ENCODE measurements around the gene CCDC34.

The CCDC34 gene

GRCh38 chr11:27362749-27363575 is at the start of gene CCDC34:
Gene CCDC34 (minus strand): TSS chr11:27363215. CDS start chr11:27363194, 21 bp downstream.
- peak; percentile 86 for DNase-seq

- DNase-seq: no peak
Measured at GRCh38 chr11:27412192-27412691, 49.2 kb upstream of the CCDC34 start.

GRCh38 chr11:27411328-27411727 is 48.3 kb upstream of the CCDC34 start:
- no peak for DNase-seq

- no peak for DNase-seq
Measured at GRCh38 chr11:27410272-27410671, 47.3 kb upstream of the CCDC34 start.

- no peak for DNase-seq
Measured at GRCh38 chr11:27409742-27410141, 46.7 kb upstream of the CCDC34 start.

GRCh38 chr11:27409049-27409448 is 46.0 kb upstream of the CCDC34 start:
- DNase-seq: no peak

- no peak for DNase-seq
Measured at GRCh38 chr11:27408246-27408800, 45.3 kb upstream of the CCDC34 start.

GRCh38 chr11:27406498-27407354 is 43.7 kb upstream of the CCDC34 start:
- no peak for DNase-seq

- no peak for DNase-seq
Measured at GRCh38 chr11:27405134-27405533, 42.1 kb upstream of the CCDC34 start.

GRCh38 chr11:27404427-27404826 is 41.4 kb upstream of the CCDC34 start:
- no peak for DNase-seq

- no peak for DNase-seq
Measured at GRCh38 chr11:27403195-27403594, 40.2 kb upstream of the CCDC34 start.

- no peak for DNase-seq
Measured at GRCh38 chr11:27402450-27402849, 39.4 kb upstream of the CCDC34 start.

- DNase-seq: no peak
Measured at GRCh38 chr11:27401833-27402316, 38.9 kb upstream of the CCDC34 start.

GRCh38 chr11:27401280-27401832 is 38.3 kb upstream of the CCDC34 start:
- DNase-seq: no peak

- DNase-seq: no peak
Measured at GRCh38 chr11:27398400-27398770, 35.4 kb upstream of the CCDC34 start.

- DNase-seq: no peak
Measured at GRCh38 chr11:27397624-27398399, 34.8 kb upstream of the CCDC34 start.

GRCh38 chr11:27396259-27396839 is 33.3 kb upstream of the CCDC34 start:
- no peak for DNase-seq

- peak; percentile 88 for DNase-seq
Measured at GRCh38 chr11:27395556-27396258, 32.7 kb upstream of the CCDC34 start.

GRCh38 chr11:27394781-27395228 is 31.8 kb upstream of the CCDC34 start:
- no peak for DNase-seq

GRCh38 chr11:27392278-27393114 is 29.5 kb upstream of the CCDC34 start:
- DNase-seq: no peak
